Lower leg skin (tissue), 3 donors: ENCODE measurements around the gene PSMA2.

Experiments used
- CTCF ChIP-seq, 3 donors: fragments of 450-650 bp; IDR thresholded peaks; one replicate each; pipeline ENCODE4 v1.5.1; 2016; ENCODE audit warnings: antibody characterized with exemption in 3 of 3, mild to moderate bottlenecking in 3 of 3, moderate library complexity in 2 of 3
- POLR2A ChIP-seq, 2 donors: fragments of 450-650 bp; IDR thresholded peaks; one replicate each; pipeline ENCODE4 v1.6.1; 2016 to 2017; ENCODE audit warnings: antibody characterized with exemption in 2 of 2, mild to moderate bottlenecking in 1 of 2, moderate library complexity in 1 of 2

GRCh38 chr7:42961170-42961569, 29.2 kb upstream of the PSMA2 start:
- no peak for TF ChIP-seq CTCF (IDR thresholded peaks at IDR 0.05)
- TF ChIP-seq POLR2A (IDR thresholded peaks at IDR 0.05) = no peak
